Activated effector memory CD4-positive, alpha-beta T cell treated with Interleukin-2 at 50 U/mL for 16 hours (primary cell): ENCODE measurements around the gene CCL4.
"Not testable (repeated sequence)": the region's sequence is repeated elsewhere in the genome, so short reads cannot be mapped to it uniquely, and the experiment has no call there.

Source experiments
- DNase-seq: peaks from one replicate; pipeline ENCODE4 v3.0.0-alpha.2; 2020

The CCL4 gene

DNA sequence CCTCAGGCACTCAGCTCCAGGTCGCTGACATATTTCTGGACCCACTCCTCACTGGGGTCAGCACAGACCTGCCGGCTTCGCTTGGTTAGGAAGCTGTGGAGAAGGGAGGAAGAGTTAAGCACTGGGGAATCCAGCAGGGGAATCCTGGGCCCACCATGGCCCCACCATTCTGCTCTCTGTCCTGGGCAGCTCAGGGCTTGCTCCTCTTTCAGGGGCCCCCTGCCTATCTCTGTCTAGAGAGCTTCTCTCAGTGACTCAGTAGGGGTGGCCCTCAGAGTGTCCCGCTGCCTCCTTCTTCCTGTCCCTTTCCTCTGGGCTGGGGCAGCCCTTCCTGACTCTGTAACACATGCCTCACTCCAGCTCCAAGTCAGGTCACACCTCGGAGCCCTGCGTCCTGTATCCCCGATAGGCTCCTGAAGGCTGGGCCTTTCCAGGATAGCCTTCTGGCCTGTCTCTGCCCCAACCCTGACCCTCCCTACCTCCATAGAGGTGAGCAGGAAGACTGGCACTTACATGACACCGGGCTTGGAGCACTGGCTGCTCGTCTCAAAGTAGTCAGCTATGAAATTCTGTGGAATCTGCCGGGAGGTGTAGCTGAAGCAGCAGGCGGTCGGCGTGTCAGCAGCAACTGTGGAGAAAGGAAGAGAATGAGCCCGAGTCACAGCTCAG is 14.8 kb upstream of the CCL4 start:
- no peak for DNase-seq

DNA sequence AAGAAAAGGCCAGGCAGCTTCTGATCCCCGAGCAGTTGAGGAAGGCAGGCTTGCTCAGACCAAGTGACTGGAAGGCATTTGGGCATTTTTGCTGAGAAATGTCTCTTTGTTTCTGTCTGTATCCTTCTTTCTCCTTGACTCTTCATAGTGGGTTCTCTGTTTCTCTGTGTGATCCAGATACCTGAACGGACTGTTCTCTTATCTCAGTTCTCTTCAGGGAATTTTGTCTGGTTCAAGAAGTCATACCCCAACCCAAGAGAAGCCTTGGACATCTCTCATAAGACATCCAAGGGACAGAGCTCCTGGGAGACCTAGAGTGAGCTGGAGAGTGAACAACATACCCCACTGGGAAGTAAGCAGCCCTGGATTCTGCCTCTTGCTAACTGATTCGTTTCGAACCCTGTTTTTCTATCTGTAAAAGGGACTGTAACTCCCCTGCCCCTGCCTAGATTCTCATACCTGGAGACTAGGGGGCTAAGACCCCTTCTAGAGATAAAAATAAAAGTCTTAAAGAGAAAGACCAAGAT is 14.2 kb upstream of the CCL4 start:
- DNase-seq = no peak

DNA sequence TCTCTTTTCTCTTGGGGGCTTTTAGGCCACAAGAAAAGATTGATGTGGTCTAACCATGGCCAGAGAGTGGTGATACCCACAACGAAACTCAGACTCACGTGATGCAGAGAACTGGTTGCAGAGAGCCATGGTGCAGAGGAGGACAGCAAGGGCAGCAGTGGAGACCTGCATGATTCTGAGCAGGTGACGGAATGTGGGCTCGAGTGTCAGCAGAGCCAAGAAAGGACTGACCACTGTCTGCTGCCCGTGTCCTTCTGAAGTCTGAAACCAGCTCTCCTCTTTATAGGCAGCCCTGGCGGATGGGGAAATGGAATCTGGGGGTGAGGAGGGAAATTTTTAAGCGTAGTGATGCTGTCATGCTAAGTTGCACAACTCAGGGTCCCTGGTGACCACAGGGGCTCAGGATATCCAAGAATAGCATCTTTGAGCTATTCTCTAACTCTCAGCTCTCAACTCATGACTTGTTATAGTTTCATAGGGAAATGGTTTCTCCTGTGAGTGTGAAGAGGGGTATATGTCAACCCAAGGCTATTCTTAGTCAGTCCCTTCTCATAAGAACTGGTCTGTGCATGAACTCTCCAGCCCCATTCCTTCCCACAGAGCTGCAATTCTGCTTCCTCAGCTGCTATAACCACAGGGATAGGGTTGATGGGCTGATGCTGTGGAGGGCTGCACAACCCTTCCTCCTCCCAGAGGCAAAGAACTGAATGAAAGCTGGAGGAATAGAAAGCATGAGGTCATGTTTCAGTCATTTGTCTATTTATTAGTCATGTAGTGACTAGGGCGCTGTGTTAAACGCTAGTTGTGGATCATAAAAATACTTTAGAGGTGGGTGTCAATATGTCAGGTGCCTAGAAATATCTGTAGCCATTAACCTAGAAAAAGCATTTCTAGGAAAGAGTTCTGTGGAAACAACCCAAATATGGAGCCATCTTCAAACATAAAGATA is 13.5 kb upstream of the CCL4 start, which contains the start of gene CCL3:
TSS of gene CCL3 (minus strand) at position 256 of the 949 bp plus-strand sequence. CDS start at position 171, 85 bp downstream.
- no peak for DNase-seq

DNA sequence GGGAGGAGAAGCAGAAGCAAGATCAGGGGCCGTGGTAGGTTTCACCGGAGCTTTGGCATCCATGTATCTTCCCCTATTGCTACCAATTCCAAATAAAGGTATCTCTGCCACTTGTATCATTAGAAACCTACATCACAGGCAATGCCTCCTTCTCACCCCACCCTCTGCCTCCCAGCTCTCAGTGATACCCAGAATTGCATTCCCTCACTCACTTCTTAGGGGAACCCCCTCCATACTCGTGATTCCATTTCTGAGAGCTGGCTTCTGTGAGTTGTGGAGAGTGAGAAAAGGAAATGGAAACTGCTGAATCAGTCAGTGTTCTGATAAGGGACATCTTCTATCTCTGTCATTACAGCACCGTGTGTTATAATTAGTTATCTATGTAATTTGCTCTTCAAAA is 11.4 kb upstream of the CCL4 start:
- DNase-seq = no peak

DNA sequence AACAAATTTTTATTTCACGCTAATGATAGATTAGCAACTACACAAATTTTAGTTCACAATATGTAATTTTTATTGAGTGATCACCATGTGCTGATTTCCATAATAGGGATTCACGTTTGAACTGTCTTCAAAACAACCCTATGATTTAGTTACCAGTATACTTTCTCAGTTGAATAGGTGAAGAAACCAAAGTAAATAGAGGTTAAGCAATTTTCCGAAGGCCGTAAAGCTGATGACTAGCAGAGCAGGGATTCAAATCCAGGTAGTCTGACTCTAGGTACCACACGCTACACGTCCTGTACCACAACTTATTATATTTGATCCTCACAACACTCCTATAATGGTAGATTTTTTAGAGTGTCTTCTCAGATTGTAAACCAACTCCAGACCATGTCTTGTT is 10.9 kb upstream of the CCL4 start:
- DNase-seq = not testable (repeated sequence)

DNA sequence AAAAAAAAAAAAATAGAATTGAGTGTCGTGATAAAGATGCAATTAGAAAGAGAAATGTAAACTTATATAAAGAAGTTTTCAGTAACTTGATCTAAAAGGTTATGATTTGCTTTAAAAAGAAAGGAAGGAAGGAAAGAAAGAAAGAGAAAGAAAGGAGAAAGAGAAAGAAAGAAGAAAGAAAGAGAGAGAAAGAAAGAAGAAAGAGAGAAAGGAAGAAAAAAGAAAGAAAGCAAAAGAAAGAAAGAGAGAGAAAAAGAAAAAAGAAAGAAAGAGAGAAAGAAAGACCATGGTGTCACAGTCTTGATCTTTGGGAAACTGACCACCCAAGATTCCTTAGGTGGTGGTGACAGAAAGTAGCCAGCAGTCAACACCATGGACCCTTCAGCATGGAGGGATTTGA is 9.4 kb upstream of the CCL4 start:
- no peak for DNase-seq

DNA sequence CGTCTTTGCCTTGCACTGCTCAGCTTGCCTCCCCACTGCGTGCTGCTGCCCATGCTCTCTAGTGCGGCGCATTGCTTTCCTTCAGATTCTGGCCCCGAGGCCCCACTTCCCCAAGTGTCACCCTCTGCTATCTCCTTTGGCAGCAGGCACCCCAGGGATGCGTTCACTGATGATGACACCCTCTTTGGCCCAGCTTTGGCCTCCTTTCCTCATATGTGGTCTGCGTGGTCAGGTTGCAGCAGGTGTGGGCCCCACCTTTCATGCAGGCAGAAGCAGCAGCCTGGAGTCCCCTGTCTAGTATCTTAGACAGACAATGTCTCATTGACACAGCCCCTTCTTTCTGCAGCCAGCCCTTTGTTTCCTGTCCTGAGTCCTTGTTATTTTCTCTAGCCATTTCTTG is 8.9 kb upstream of the CCL4 start:
- no peak for DNase-seq

DNA sequence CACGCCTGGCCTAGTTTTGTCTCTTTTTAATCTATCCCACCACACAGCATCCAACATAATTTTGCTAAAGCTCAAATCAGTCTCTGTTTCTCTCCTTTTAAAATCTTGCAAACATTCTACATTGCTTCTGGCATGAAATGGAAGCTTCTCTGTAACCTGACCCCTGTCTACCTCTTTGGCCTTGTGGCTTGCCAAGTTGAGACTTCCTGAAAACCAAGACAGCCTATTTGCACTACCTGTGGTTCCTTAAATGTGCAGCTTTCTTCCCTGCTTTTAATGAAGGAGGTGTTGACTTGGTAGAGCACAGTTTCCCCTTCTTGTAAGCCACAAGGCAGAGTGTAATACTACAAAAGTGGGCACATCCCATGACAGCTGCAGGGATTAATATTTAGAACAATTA is 7.6 kb upstream of the CCL4 start:
- no peak for DNase-seq

DNA sequence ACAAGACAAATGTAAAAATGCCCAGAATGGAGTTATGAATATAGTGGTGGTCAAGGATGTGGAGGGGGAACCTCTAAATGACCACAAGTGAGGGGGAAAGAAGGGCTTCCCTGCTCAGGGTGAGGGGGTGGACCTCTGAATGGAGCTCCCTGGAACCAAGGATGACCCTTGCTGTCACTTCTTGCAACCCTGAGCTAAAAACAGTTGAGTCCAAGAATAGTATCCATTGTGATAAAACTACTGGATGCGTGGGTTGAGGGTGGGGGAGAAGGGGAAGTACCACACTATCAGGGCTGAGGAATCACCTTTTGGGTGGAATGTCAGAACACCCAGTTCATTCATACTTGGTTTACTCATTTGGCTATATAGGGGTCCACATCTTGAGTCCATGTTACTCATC is 4.6 kb upstream of the CCL4 start:
- not testable (repeated sequence) for DNase-seq

DNA sequence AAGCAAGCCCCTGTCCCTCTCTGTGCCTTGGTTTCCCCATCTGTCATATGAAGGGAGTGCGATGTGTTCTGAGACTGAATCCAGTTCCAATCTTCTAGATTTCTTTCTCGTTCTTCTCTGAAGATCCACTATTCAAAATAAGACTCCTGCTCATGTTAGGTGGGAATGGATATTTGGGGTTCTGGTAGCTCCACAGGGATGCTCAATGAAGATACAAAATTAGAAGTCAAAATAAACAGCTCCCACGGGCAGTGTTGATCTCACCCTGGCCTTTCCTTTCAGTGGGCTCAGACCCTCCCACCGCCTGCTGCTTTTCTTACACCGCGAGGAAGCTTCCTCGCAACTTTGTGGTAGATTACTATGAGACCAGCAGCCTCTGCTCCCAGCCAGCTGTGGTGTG is 619 bp downstream of the CCL4 start:
- not testable (repeated sequence) for DNase-seq

DNA sequence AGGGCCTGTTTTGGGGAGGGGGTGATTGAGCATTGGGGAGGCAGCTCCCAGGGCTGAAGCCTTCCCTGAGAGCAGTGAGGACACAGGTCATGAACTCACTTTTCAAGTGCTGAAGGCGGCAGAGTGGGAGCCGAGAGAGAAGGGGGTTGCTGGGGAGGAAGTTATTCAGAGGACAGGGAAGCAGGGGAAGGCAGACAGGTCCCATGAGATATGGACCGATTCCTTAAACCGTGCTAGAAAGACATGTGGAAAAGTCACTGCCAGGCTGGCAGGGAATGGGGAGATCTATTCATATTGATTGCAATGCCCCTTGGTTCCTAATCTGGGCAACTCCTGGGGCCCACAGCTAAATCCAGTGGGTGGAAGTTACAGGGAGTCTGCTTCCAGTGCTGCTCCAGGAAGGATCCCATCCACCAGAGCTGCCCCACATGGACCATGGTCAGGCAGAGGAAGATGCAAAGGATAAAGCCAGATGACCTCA is 1.1 kb downstream of the CCL4 start:
- DNase-seq = no peak

DNA sequence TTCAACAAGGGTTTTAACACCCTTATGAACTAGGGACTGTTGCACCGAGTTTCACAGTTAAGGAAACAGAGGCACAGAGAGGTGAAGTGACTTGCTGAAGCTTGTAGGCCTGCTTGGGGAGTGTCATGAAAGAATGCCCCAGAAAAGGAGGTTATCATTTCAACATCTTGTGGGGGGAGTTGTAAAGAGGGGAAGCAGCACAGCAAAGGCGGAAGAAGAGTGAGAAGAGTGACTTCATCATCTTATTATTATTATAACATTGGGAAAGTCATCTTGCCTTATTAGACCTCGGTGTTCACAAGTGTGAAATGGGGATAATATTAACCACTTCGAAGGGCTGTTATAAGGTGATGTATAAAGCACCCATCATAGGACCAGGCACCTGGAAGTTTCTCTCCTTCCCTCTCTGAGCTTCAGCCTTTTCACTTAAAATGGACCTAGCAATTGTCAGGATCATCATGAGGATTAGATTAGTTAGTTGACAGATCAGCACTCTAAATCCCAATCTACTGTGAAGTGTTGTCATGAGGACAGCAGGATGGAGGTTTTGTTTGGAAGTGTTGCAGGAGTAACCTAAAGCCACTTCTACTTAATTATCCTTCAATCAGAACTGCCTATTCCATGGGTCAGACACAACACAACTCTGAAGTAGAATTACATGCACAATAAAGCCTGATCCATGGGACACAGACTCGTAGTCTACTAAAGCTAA is 2.3 kb downstream of the CCL4 start:
- DNase-seq = no peak

DNA sequence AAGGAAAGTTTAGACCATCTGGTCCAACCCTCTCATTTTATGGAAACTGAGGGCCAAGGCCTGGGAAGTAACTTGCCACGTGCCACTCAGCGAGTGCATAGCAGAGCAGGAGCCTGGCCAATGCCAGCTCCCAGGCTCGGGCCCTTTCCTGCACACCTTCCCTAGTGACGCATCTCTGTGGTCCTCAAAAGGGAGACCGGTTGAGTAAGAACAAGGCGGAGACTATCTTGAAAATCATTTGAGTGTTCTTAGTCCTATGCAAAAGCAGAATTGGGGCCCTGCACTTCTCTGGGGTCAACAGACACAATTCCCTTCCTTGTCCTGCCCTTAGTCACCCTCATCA is 2.8 kb downstream of the CCL4 start:
- DNase-seq = no peak

DNA sequence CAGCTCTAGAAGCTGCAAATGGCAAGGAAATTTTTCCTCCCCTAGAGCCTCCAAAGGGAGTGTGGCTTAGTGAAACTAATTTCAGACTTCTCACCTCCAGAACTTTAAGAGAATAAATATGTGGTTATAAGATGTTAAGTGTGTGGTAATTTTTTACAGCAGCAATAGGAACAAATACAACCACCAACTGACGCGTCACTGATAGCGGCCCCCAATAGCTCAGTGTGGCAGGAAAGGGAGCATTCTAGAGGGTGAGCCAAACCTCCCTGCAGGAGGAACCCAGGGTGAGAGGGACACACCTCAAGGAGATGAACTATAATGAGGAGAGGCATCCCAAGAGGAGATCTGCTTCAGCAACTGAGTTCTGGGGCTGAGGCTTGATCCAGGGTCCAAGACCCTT is 4.0 kb downstream of the CCL4 start:
- no peak for DNase-seq

DNA sequence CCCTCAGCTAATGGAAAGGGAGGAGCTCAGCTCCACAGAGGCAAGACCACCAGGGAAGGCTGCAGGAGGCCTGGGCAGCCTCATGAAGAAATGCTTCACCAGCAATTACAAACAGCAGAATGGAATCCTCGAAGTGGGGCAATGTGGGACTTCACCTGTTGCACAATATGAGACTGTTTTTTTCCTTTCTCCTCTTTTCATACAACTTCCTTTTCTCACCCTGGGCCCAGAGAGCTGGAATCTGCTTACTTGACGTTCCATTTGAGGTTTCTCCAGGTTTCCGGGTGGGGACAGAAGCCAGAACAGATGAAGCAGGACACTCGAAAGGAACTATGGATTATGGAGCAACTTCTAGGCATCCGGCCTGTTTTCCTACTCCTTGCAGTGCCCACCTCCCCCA is 4.6 kb downstream of the CCL4 start:
- not testable (repeated sequence) for DNase-seq

DNA sequence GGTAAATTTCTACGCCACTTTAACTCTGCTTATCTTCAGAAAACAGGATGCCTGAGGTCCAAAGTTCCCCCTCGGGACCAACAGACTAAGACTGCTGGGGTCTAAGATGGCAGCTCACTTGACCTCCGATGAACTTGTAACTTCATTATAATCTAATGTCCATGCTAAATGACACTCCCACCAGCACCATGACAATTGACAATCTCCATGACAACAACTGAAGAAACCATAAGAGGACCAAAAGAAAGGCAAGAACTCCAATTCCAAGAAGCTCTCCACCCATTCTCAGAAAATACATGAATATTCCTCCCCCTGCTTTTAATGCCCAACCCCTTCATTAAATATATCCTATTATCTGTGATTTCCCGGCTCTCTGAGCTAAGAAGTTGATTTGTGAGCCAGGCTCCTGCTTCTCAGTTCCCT is 7.5 kb downstream of the CCL4 start:
- DNase-seq = no peak

DNA sequence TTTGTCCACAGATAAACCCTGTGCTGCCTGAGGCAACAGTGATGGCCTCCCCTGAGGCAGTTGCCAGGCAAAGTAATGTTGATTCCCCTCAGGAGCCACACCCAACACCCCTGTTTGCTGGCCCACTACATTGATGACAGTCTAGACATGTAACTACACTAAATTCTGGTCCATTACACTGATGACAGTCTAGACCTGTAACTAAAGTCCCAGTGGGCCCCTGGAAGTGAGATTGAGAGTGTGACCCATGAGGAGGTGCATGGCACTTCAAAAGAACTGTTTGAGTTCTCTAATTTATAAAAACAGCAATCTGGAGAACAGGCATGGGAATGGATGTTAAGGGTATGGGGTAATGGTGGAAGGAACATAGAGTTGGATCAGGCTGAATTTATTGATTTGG is 8.9 kb downstream of the CCL4 start:
- no peak for DNase-seq

DNA sequence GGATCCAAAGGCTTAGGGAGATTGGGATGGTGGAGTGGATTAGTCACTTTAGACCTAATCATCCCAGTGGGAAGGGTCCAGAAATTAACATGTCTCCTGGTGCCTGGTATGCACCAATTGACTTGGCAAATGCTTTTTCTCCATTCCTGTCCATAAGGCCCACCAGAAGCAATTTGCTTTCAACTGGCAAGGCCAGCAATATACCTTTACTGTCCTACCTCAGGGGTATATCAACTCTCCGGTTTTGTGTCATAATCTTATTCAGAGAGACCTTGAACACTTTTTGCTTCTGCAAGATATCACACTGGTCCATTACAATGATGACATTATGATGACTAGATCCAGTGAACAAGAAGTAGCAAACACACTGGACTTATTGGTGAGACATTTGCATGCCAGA is 9.5 kb downstream of the CCL4 start:
- DNase-seq = not testable (repeated sequence)

DNA sequence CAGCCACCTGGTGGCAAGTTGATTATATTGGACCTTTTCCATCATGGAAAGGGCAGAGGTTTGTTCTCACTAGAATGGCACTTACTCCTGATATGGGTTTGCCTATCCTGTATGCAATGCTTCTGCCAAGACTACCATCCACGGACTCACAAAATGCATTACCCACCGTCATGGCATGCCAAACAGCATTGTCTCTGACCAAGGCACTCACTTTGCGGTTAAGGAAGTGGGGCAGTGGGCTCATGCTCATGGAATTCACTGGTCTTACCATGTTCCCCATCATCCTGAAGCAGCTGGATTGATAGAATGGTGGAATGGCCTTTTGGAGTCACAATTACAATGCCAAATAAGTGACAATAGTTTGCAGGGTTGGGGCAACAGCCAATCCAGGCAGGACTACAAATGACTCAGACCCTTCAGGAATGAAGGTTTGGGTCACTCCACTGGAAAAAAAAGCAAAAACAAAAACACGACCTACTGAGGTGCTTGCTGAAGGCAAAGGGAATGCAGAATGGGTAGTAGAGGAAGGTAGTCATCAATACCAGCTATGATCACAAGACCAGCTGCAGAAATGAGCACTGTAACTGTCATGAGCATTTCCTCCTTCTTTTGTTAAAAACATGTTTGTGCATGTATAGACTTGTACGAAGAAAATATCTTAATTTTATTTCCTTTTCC is 11.5 kb downstream of the CCL4 start:
- DNase-seq = not testable (repeated sequence)

DNA sequence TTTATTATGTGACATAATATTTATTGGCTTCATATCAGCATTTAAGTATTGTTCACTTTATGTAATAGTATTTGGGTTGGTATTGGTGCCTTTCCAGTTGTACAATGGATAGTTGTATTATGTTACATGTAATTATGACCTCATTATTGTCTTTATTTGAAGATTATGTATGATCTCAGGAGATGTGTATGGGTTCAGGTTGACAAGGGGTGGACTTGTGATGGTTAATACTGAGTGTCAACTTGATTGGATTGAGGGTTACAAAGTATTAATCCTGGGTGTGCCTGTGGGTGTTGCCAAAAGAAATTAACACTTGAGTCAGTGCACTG is 12.0 kb downstream of the CCL4 start:
- DNase-seq = not testable (repeated sequence)

DNA sequence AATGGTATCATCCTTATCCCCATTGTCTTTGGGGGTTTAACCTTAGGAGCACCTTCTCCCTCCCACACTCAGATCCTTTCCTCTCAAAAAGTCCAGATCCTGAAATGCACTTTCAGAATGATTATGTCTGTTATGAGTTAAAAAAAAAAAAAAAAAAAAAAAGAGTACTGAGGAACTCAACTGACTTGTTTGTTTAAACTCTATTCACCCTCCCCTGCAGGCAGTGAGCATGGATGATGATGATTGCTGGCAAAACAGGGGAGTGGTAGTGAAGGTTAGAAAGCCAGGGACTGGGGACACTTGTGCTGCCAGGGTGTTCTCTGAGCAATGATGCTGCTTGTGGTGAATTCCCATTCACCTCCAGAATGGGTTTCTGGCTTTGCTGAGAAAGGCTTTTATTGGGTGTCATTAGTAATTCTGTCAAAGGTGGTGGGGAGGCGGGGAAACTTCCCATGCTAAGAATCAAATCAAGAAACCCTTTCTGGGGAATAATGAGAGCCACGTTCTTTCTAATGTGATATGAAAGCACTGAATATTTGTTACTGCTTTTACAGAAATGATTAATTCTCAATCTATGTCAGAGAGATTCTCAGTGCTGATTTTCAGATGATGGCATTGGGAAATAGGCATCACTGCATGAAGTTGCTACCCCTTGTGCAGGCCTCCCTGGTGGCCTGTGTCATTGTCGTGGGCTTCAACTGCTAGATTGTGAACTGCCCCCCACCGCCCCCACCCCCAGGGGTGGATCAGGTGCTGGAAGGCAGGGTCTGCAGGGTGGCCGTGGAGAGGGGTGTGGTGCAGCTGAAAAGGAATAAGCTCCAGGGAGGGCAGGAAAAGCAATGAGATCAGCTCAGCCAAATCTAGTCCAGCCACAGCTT is 14.1 kb downstream of the CCL4 start:
- DNase-seq = no peak
